ENCODE measurements around the gene WWOX. TPM values are rescaled to one million over a fixed set of nuclear protein-coding genes. Genes with fewer than 3 reads are reported as not detected.

WWOX gene
- total RNA-seq, 1 experiment from 2014 or later, result 15.6 TPM

DNA sequence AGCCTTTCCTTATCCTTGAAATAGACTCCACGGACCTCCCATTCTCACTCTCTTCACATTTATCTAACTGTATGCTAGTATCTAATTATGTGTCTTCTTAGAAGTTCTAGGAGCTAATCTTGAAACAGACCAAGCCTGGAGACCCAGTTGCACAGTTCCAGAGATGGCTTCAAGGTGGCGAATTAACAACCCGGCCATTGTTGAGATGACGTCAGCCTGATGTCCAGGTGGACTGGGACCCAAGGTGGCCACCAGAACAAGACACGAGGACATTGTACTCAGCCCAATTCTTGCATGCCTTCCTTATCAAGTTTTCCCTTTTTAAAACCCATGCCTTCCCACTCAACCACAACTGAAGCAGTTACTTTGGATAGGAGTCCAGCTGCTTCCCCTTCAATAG is 29.5 kb upstream of the WWOX start:
- Histone ChIP-seq H3K27me3 (ENCODE audit: insufficient read depth, low read length) (peaks cover 60% of the 10 kb centered on the region), H2BK5ac (ENCODE audit: insufficient read length, low read length) (no peak overlapping the region), H2BK12ac (ENCODE audit: insufficient read length, low read depth, low read length) (no peak overlapping the region), H3K9ac (ENCODE audit: extremely low read depth, insufficient read length, low read length) (no peak overlapping the region), H2AFZ (ENCODE audit: low read length) (no peak overlapping the region), H3K56ac (ENCODE audit: insufficient read length, low read depth, low read length) (no peak overlapping the region), H2BK15ac (ENCODE audit: low read depth, low read length) (no peak overlapping the region), H2BK20ac (ENCODE audit: low read depth, low read length, poor library complexity, severe bottlenecking) (no peak overlapping the region), H4K8ac (replicated peaks; ENCODE audit: insufficient read length, low read depth, low read length) (no peak overlapping the region), H3K23me2 (ENCODE audit: insufficient read length, low read depth, low read length, poor library complexity, severe bottlenecking) (no peaks in the 10 kb centered on the region), H3K4me2 (ENCODE audit: insufficient read depth, insufficient read length, low read length) (no peak overlapping the region), H3K9me3 (ENCODE audit: control insufficient read depth, low read depth, low read length) (no peaks in the 10 kb centered on the region), H3K27ac (ENCODE audit: insufficient read length, low read depth, low read length) (no peak overlapping the region), H4K91ac (ENCODE audit: insufficient read length, low read depth, low read length) (no peak overlapping the region), H3K4me1 (ENCODE audit: insufficient read depth, low read length) (no peaks in the 10 kb centered on the region), H3K79me2 (ENCODE audit: insufficient read depth, low read length) (no peaks in the 10 kb centered on the region), H3K4ac (ENCODE audit: low read depth, low read length) (no peak overlapping the region), H2BK120ac (ENCODE audit: low read depth, low read length, poor library complexity, severe bottlenecking) (no peak overlapping the region), H4K5ac (ENCODE audit: insufficient read length, low read depth, low read length) (no peak overlapping the region), H3K79me1 (ENCODE audit: insufficient read depth, low read depth, low read length, poor library complexity, severe bottlenecking) (no peaks in the 10 kb centered on the region), H4K20me1 (ENCODE audit: control insufficient read depth, insufficient read depth, insufficient read length) (no peaks in the 10 kb centered on the region), H2AK5ac (ENCODE audit: insufficient read length, low read length) (no peak overlapping the region), H3K23ac (ENCODE audit: insufficient read length, low read depth, low read length) (no peak overlapping the region), H3K18ac (ENCODE audit: insufficient read length, low read depth, low read length) (no peak overlapping the region), H3K14ac (ENCODE audit: insufficient read depth, low read length) (no peak overlapping the region), H3T11ph (ENCODE audit: low read length) (no peak overlapping the region)
- Mint-ChIP-seq H3K4me1 (peaks cover 19 to 21% of the 10 kb centered on the region in 2 experiments), H3K36me3 (ENCODE audit: insufficient read depth in 1 of 3, low read depth in 3 of 3) (peaks cover 0 to 3% (median 0%) of the 10 kb centered on the region in 3 experiments; a peak in 1 of 7 replicates), H3K27me3 (ENCODE audit: low read depth) (peaks cover 100% of the 10 kb centered on the region), H3K9me3 (peaks cover 3 to 23% of the 10 kb centered on the region in 2 experiments; a peak in 4 of 5 replicates), H3K4me3 (no peak overlapping the region), H3K27ac (no peak overlapping the region)
- DNase-seq, result no peak
- WGBS (ENCODE audit: extremely low coverage, insufficient read length, low lambda C conversion rate), result no CpG with 5 or more reads among the region's 5 CpGs
- TF ChIP-seq, protein P1, sequence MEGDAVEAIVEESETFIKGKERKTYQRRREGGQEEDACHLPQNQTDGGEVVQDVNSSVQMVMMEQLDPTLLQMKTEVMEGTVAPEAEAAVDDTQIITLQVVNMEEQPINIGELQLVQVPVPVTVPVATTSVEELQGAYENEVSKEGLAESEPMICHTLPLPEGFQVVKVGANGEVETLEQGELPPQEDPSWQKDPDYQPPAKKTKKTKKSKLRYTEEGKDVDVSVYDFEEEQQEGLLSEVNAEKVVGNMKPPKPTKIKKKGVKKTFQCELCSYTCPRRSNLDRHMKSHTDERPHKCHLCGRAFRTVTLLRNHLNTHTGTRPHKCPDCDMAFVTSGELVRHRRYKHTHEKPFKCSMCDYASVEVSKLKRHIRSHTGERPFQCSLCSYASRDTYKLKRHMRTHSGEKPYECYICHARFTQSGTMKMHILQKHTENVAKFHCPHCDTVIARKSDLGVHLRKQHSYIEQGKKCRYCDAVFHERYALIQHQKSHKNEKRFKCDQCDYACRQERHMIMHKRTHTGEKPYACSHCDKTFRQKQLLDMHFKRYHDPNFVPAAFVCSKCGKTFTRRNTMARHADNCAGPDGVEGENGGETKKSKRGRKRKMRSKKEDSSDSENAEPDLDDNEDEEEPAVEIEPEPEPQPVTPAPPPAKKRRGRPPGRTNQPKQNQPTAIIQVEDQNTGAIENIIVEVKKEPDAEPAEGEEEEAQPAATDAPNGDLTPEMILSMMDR (conservative IDR thresholded peaks at IDR 0.05), result no peak
